Right lobe of liver (tissue), 4 donors: ENCODE data around the gene KCNQ4.

ENCODE experiments used
- POLR2A ChIP-seq: fragments of 450-650 bp; IDR thresholded peaks from one replicate; pipeline ENCODE4 v1.6.1; 2017; ENCODE audit warnings: antibody characterized with exemption, mild to moderate bottlenecking
- TF ChIP-seq, protein P1 (sequence below), 4 donors: fragments of 200-600 bp in 3 of 4; fragments of 450-650 bp in 1 of 4; IDR thresholded peaks; one replicate each; pipeline versions ENCODE4 v1.5.1 to v1.8.0; 2016 to 2022; ENCODE audit warnings: antibody characterized with exemption in 4 of 4, mild to moderate bottlenecking in 2 of 4
- donor health status: DM: no; HTN: no; CAD: no.
- donor health status: DM: no; HTN: no; CAD: no.
- donor health status: DM: no; HTN: yes; CAD: no.

DNA sequence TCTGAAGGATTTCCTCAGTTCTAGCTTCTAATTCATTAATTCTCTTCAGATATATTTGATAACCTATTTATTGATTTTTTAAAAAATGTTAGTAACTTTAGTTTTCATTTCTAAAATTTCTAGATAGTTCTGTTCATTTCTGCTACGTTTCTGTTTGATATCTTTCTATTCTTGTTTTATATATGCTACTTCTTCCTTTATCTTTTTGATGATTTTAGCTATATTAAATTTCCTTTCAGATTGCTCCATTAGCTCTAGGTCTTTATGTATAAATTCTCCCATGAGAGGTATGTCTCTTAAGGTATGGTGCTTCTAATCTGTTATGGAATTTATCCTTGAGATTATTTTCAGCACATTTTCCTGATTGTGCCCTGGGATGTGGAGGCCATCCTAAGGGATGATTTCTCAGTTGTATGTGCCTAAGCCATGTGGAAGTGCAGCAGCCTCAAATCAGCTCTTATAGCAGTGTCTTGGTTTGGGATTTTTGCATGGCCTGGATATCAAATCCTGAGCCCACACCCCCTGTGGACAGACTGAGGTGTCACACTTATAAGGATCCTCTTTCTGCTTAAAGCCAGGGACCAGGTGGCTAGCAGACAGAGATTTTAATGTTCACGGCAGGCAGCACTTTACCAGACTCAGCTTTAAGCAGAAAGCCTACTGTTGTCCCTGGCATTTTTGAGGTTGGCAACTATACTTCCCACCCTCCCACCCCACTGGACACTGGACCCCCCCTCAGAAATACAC, 6.2 kb upstream of the KCNQ4 start:
- TF ChIP-seq, protein P1, sequence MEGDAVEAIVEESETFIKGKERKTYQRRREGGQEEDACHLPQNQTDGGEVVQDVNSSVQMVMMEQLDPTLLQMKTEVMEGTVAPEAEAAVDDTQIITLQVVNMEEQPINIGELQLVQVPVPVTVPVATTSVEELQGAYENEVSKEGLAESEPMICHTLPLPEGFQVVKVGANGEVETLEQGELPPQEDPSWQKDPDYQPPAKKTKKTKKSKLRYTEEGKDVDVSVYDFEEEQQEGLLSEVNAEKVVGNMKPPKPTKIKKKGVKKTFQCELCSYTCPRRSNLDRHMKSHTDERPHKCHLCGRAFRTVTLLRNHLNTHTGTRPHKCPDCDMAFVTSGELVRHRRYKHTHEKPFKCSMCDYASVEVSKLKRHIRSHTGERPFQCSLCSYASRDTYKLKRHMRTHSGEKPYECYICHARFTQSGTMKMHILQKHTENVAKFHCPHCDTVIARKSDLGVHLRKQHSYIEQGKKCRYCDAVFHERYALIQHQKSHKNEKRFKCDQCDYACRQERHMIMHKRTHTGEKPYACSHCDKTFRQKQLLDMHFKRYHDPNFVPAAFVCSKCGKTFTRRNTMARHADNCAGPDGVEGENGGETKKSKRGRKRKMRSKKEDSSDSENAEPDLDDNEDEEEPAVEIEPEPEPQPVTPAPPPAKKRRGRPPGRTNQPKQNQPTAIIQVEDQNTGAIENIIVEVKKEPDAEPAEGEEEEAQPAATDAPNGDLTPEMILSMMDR (IDR thresholded peaks at IDR 0.05) = no peak
- no peak for TF ChIP-seq POLR2A
